Colonic mucosa (tissue), 4 donors: ENCODE measurements around the gene SUFU. TPM values are rescaled to one million over a fixed set of nuclear protein-coding genes. Genes with fewer than 3 reads are reported as not detected.
A peak's percentile ranks its signal among the peaks of the same experiment; 100 is the strongest.
"Not testable (repeated sequence)": the region's sequence is repeated elsewhere in the genome, so short reads cannot be mapped to it uniquely, and the experiment has no call there.

ENCODE experiments used
- DNase-seq: peaks from one replicate; pipeline ENCODE4 v3.0.0-alpha.2; 2020
- H3K27ac ChIP-seq: fragments of 200-600 bp; one replicate; pipeline ENCODE4 v1.8.0; 2021
- H3K27me3 ChIP-seq: fragments of 200-600 bp; one replicate; pipeline ENCODE4 v1.8.0; 2021
- H3K36me3 ChIP-seq: fragments of 200-600 bp; one replicate; pipeline ENCODE4 v1.8.0; 2021
- H3K4me1 ChIP-seq: fragments of 200-600 bp; one replicate; pipeline ENCODE4 v1.8.0; 2021; ENCODE audit warnings: mild to moderate bottlenecking
- H3K4me3 ChIP-seq: fragments of 200-600 bp; one replicate; pipeline ENCODE4 v1.8.0; 2021
- H3K9ac ChIP-seq, 2 donors: one replicate each; pipeline ENCODE4 v1.7.0; 2013; ENCODE audit warnings: control low read depth in 2 of 2, low read depth in 2 of 2, low read length in 2 of 2
- H3K9me3 ChIP-seq: fragments of 200-600 bp; one replicate; pipeline ENCODE4 v1.8.0; 2021
- intact Hi-C: fragments of 100-400 bp; cut with DNase I; formaldehyde crosslinking; loops from one replicate; pipeline ENCODE4 v1.14.1; 2022
- total RNA-seq, 2 donors: library from RNA; stranded (reverse); fragmentation: NEBNext Ultra II Directional in 1 of 2; extraction: Animal tissue kit (Norgen Biotek cat#: 25700) in 1 of 2; gene quantifications; one replicate each; pipeline ENCODE4 v1.2.1, GENCODE V29; 2021
- TF ChIP-seq, protein P1 (sequence below): fragments of 200-600 bp; IDR thresholded peaks from one replicate; pipeline ENCODE4 v1.8.0; 2022; ENCODE audit warnings: antibody characterized with exemption, mild to moderate bottlenecking
- donor health status: healthy.
- donor health status: DM: no; HTN: no; CAD: no.
- donor health status: DM: no; HTN: no; CAD: no.

The SUFU gene
- 1 to 10 TPM; 7.6 to 8.6 TPM for total RNA-seq

DNA sequence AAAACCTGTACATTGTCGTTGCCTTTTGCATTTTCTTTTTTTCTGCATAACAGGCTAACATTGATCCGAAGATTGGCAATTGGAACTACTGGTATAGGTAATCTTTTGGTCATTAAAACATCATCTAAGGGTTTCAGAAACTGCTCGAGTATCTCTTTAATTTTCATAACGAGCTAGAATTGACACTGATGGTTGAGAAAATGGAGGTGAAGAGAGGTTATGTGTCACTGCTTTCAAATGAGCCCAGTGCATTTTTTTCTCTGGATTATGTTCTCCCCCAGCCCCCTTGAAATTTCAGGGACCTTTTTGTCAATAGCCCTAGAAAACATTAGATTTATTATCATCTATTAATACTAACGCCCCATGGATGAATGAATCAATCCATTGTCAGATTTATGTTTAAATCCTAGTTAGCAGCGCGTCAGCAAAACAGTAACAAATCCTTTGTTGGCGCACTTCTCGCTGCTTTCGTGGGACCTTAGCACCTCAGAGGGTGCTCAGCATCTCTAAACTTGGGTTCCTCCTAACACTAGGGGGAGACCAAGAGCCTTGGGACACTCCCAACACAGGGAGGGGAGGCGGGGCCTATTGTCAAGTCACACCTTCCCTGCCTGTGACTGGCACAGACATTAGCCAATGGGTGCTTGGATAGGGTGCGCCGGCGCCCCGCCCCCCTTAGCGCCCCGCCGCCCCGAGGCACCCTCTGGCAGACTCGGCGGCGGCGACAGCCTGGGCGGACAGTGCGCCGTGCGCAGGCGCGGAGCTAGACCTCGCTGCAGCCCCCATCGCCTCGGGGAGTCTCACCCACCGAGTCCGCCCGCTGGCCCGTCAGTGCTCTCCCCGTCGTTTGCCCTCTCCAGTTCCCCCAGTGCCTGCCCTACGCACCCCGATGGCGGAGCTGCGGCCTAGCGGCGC is at the start of gene SUFU:
Gene SUFU (plus strand): TSS at position 709 of the 915 bp plus-strand sequence. CDS start 181 bp downstream, at position 890.
- H3K27ac ChIP-seq, result peak within 1 kb of the TSS; percentile 74
- no peaks in the 10 kb centered on the region for H3K36me3 ChIP-seq
- peak within 1 kb of the TSS; percentile 90 to 95 for H3K9ac ChIP-seq
- H3K4me3 ChIP-seq, result peak within 1 kb of the TSS; percentile 66
- peaks cover 17% of the 10 kb centered on the region for H3K4me1 ChIP-seq
- no peaks in the 10 kb centered on the region for H3K9me3 ChIP-seq
- H3K27me3 ChIP-seq, result no peaks in the 10 kb centered on the region
- peak; percentile 99 for DNase-seq
- TF ChIP-seq, protein P1, sequence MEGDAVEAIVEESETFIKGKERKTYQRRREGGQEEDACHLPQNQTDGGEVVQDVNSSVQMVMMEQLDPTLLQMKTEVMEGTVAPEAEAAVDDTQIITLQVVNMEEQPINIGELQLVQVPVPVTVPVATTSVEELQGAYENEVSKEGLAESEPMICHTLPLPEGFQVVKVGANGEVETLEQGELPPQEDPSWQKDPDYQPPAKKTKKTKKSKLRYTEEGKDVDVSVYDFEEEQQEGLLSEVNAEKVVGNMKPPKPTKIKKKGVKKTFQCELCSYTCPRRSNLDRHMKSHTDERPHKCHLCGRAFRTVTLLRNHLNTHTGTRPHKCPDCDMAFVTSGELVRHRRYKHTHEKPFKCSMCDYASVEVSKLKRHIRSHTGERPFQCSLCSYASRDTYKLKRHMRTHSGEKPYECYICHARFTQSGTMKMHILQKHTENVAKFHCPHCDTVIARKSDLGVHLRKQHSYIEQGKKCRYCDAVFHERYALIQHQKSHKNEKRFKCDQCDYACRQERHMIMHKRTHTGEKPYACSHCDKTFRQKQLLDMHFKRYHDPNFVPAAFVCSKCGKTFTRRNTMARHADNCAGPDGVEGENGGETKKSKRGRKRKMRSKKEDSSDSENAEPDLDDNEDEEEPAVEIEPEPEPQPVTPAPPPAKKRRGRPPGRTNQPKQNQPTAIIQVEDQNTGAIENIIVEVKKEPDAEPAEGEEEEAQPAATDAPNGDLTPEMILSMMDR, result peak; percentile 83
- intact Hi-C loops, result loop anchor here (2.0 to 10.0 kb wide), 2 partner anchors 79 to 201 kb away; no protein-coding TSS in a partner anchor

DNA sequence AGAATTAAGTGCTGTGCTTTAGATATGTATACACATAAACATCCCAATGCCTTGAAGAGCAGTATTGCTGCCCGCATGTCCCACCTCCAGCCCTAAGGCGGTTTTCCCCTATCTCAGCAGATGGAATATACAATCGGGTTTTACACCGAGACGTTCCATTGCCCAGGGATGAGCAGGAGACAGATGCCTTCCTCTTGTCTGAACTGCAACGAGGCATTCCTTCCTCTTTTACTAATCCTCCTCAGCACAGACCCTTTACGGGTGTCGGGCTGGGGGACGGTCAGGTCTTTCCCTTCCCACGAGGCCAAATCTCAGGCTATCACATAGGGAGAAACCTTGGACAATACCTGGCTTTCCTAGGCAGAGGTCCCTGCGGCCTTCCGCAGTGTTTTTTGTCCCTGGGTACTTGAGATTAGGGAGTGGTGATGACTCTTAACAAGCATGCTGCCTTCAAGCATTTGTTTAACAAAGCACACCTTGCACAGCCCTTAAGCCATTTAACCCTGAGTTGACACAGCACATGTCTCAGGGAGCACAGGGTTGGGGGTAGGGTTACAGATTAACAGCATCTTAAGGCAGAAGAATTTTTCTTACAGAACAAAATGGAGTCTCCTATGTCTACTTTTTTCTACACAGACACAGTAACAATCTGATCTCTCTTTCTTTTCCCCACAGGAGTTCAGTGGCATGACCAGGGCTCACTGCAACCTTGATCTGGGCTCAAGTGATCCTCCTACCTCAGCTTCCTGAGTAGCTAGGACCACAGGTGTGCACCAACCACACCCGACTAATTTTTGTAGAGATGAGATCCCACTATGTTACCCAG is 48.9 kb upstream of the SUFU start:
- not testable (repeated sequence) for H3K27ac ChIP-seq, H3K27me3 ChIP-seq, H3K4me1 ChIP-seq

DNA sequence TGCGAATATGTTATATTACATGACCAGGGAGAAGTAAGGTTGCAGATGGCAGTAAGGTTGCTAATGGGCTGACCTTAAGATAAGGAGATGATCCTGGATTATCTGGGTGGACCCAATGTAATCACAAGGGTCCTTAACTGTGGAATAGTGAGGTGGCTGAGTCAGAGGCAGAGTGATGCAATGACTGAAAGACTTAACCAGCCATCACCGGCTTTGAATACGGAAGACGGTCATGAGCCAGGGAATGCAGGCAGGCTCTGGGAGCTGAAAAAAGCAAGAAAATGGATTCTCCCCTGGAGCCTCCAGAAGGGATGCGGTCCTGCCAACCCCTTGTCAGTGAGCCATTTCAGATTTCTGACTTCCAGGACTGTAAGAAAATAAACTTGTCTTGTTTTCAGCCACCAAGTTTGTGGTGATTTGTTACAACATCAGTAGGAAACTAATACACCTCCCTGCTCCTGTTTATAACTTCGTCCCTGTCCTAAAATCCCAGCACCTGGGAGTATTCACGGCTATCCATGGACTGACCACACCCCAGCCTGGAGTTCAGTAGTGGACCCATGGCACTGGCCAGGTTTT is 47.8 kb upstream of the SUFU start:
- H3K9ac ChIP-seq, result no peak overlapping the region
- intact Hi-C loops, result no loop called here
- H3K27me3 ChIP-seq, result no peaks in the 10 kb centered on the region
- DNase-seq, result no peak
- no peak overlapping the region for H3K27ac ChIP-seq
- TF ChIP-seq, protein P1, result no peak
- H3K4me1 ChIP-seq, result no peaks in the 10 kb centered on the region
- H3K36me3 ChIP-seq, result no peaks in the 10 kb centered on the region
- H3K4me3 ChIP-seq, result no peak overlapping the region
- H3K9me3 ChIP-seq, result no peaks in the 10 kb centered on the region

More for the DNA sequence above, 48.9 kb upstream of the SUFU start:
- H3K9ac ChIP-seq, H3K36me3 ChIP-seq, DNase-seq, intact Hi-C loops, H3K9me3 ChIP-seq, H3K4me3 ChIP-seq: not testable (repeated sequence)

DNA sequence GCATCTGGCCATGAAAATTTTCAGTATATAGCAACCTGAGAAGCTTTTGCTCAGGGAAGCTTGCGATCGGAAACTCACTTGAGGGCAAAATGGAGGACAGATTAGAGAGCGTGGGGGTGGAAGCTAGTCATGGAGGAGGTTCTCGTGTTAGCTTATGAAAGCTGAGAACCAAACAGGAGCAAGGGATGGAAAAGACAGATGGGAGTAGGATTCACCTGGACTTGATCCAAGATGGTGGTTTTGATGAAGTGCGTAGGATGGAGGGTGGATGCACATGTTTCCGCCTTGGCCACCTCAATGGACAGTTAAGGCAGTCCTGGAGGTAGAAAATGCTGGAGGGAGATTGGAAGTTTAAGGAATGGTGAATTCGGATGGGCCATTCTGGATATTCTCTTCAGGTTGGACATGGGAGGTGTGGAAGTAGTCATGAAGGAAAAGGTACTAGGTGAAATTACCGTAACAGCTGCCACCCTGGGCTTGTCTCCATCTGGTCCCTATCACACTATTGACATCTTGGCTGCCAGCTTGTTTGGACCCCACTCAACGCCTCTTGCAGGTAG is 46.1 kb upstream of the SUFU start:
- Histone ChIP-seq H3K9me3 (no peaks in the 10 kb centered on the region), H3K4me1 (peaks cover 12% of the 10 kb centered on the region), H3K4me3 (no peak overlapping the region), H3K9ac (no peak overlapping the region), H3K27me3 (no peaks in the 10 kb centered on the region), H3K27ac (no peak overlapping the region), H3K36me3 (no peaks in the 10 kb centered on the region)
- TF ChIP-seq, protein P1, result no peak
- intact Hi-C loops, result no loop called here
- DNase-seq, result no peak

DNA sequence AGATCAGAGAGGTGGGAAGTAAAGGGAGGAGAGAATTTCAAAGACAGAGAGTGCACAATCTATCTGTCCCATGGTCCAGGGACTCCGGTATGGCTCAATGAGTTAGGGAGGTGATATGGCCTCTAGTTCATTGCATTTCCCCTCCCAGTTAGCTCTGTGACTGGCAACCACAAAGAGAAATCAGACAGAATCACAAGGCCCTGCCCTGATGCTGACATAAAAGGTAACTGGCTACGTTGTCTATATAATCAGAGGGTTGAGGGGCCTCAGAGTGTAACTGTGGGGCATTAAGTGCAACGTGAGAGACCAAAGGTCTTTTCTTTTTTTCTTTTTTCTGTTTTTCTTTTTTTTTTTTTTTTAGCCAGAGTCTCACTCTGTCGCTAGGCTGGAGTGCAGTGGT is 45.1 kb upstream of the SUFU start:
- intact Hi-C loops, result no loop called here
- Histone ChIP-seq H3K36me3 (no peaks in the 10 kb centered on the region), H3K4me1 (peaks cover 12% of the 10 kb centered on the region), H3K4me3 (no peak overlapping the region), H3K9ac (no peak overlapping the region), H3K9me3 (no peaks in the 10 kb centered on the region), H3K27me3 (no peaks in the 10 kb centered on the region), H3K27ac (no peak overlapping the region)
- no peak for DNase-seq
- TF ChIP-seq, protein P1, result no peak
